IMR-90 (cell line): Measurements from ENCODE around the gene PPARGC1A.

Experiments used
- MXI1 ChIP-seq: IDR thresholded peaks from 2 replicates; pipeline ENCODE4 v1.6.1; 2012; ENCODE audit warnings: low read depth, mild to moderate bottlenecking, low read length, moderate library complexity, borderline replicate concordance
- TF ChIP-seq, protein P1 (sequence below): conservative IDR thresholded peaks from 2 replicates; pipeline ENCODE4 v1.5.1; 2012; ENCODE audit warnings: mild to moderate bottlenecking, low read depth, low read length, improper control_type of control experiment

- TF ChIP-seq, protein P1, sequence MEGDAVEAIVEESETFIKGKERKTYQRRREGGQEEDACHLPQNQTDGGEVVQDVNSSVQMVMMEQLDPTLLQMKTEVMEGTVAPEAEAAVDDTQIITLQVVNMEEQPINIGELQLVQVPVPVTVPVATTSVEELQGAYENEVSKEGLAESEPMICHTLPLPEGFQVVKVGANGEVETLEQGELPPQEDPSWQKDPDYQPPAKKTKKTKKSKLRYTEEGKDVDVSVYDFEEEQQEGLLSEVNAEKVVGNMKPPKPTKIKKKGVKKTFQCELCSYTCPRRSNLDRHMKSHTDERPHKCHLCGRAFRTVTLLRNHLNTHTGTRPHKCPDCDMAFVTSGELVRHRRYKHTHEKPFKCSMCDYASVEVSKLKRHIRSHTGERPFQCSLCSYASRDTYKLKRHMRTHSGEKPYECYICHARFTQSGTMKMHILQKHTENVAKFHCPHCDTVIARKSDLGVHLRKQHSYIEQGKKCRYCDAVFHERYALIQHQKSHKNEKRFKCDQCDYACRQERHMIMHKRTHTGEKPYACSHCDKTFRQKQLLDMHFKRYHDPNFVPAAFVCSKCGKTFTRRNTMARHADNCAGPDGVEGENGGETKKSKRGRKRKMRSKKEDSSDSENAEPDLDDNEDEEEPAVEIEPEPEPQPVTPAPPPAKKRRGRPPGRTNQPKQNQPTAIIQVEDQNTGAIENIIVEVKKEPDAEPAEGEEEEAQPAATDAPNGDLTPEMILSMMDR: no peak
- TF ChIP-seq MXI1: no peak
Measured at GRCh38 chr4:23811161-23811560, 78.7 kb downstream of the PPARGC1A start.
